ENCODE results near the gene FBXL20.

The FBXL20 gene

GRCh38 chr17:39429600-39429999, 28.2 kb upstream of the FBXL20 start:
- no peak for TF ChIP-seq CTCF (IDR thresholded peaks at IDR 0.05; ENCODE audit: low read depth, low read length)
- in situ Hi-C loops (cut with HindIII; ENCODE audit: low sequenced_read_pairs) = no loop called here
- DNase-seq (ENCODE audit: low read depth, low spot score) = no peak
- H3K4me3 ChIP-seq (ENCODE audit: low read depth, low read length) = no peak overlapping the region

GRCh38 chr17:39416141-39416540, 14.7 kb upstream of the FBXL20 start:
- in situ Hi-C loops (cut with HindIII; ENCODE audit: low sequenced_read_pairs) = no loop called here
- no peak for DNase-seq (ENCODE audit: low read depth, low spot score)
- TF ChIP-seq CTCF (IDR thresholded peaks at IDR 0.05; ENCODE audit: low read depth, low read length) = no peak
- H3K4me3 ChIP-seq (ENCODE audit: low read depth, low read length) = no peak overlapping the region

- no peak for DNase-seq (ENCODE audit: low read depth, low spot score)
- TF ChIP-seq CTCF (IDR thresholded peaks at IDR 0.05; ENCODE audit: low read depth, low read length) = no peak
Measured at GRCh38 chr17:39410279-39410678, 8.9 kb upstream of the FBXL20 start.

GRCh38 chr17:39408360-39408759, 6.9 kb upstream of the FBXL20 start:
- no peak overlapping the region for H3K4me3 ChIP-seq (ENCODE audit: low read depth, low read length)
- in situ Hi-C loops (cut with HindIII; ENCODE audit: low sequenced_read_pairs) = no loop called here
- no peak for DNase-seq (ENCODE audit: low read depth, low spot score)
- no peak for TF ChIP-seq CTCF (IDR thresholded peaks at IDR 0.05; ENCODE audit: low read depth, low read length)

More at GRCh38 chr17:39410279-39410678, 8.9 kb upstream of the FBXL20 start:
- in situ Hi-C loops (cut with HindIII; ENCODE audit: low sequenced_read_pairs) = no loop called here
- H3K4me3 ChIP-seq (ENCODE audit: low read depth, low read length) = no peak overlapping the region

GRCh38 chr17:39406951-39407350, 5.5 kb upstream of the FBXL20 start:
- no peak for TF ChIP-seq CTCF (IDR thresholded peaks at IDR 0.05; ENCODE audit: low read depth, low read length)
- no peak overlapping the region for H3K4me3 ChIP-seq (ENCODE audit: low read depth, low read length)
- in situ Hi-C loops (cut with HindIII; ENCODE audit: low sequenced_read_pairs) = no loop called here
- DNase-seq (ENCODE audit: low read depth, low spot score) = no peak

GRCh38 chr17:39405436-39405835, 4.0 kb upstream of the FBXL20 start:
- in situ Hi-C loops (cut with HindIII; ENCODE audit: low sequenced_read_pairs) = no loop called here
- no peak overlapping the region for H3K4me3 ChIP-seq (ENCODE audit: low read depth, low read length)
- no peak for DNase-seq (ENCODE audit: low read depth, low spot score)
- no peak for TF ChIP-seq CTCF (IDR thresholded peaks at IDR 0.05; ENCODE audit: low read depth, low read length)

Measured in astrocyte of the spinal cord (primary cell).